Immature natural killer cell (primary cell): ENCODE data around the gene DHFR2. TPM values are rescaled to one million over a fixed set of nuclear protein-coding genes. Genes with fewer than 3 reads are reported as not detected.

ENCODE experiments used
- DNase-seq, 3 donors: peaks; one replicate each; pipeline ENCODE4 v3.0.0; 2022; ENCODE audit warnings: mixed read lengths in 1 of 3
- H3K27ac Mint-ChIP-seq, 6 donors: one replicate each; pipeline ENCODE4 v1.8.0; 2020; ENCODE audit warnings: mixed read lengths in 6 of 6, mild to moderate bottlenecking in 5 of 6, inconsistent platforms in 4 of 6, moderate library complexity in 3 of 6
- H3K27me3 Mint-ChIP-seq, 3 donors: one replicate each; pipeline ENCODE4 v1.8.0; 2020 to 2021; ENCODE audit warnings: low read depth in 3 of 3, mild to moderate bottlenecking in 3 of 3, mixed read lengths in 3 of 3, moderate library complexity in 3 of 3, inconsistent platforms in 1 of 3
- H3K36me3 Mint-ChIP-seq, 3 donors: one replicate each; pipeline ENCODE4 v1.8.0; 2020; ENCODE audit warnings: mixed read lengths in 3 of 3, inconsistent platforms in 2 of 3, mild to moderate bottlenecking in 2 of 3
- H3K4me1 Mint-ChIP-seq, 2 donors: one replicate each; pipeline ENCODE4 v1.8.0; 2020; ENCODE audit warnings: inconsistent platforms in 2 of 2, mild to moderate bottlenecking in 2 of 2, mixed read lengths in 2 of 2, moderate library complexity in 1 of 2
- H3K4me3 Mint-ChIP-seq, 5 donors: one replicate each; pipeline ENCODE4 v1.8.0; 2020; ENCODE audit warnings: mild to moderate bottlenecking in 5 of 5, mixed read lengths in 5 of 5, inconsistent platforms in 3 of 5, moderate library complexity in 3 of 5
- H3K9me3 Mint-ChIP-seq, 6 donors: one replicate each; pipeline ENCODE4 v1.8.0; 2020; ENCODE audit warnings: mild to moderate bottlenecking in 6 of 6, mixed read lengths in 6 of 6, inconsistent platforms in 4 of 6, moderate library complexity in 3 of 6
- polyA plus RNA-seq, 3 donors: library from polyadenylated mRNA; unstranded; fragments of 300-500 nt; fragmentation: Illumina TruSeq; gene quantifications; one replicate each; pipeline ENCODE4 v1.2.3, GENCODE V29; 2021

Gene DHFR2
- polyA plus RNA-seq, 3 donors from 2014 or later: 1.8 to 9.3 (median 2.1) TPM

DNA sequence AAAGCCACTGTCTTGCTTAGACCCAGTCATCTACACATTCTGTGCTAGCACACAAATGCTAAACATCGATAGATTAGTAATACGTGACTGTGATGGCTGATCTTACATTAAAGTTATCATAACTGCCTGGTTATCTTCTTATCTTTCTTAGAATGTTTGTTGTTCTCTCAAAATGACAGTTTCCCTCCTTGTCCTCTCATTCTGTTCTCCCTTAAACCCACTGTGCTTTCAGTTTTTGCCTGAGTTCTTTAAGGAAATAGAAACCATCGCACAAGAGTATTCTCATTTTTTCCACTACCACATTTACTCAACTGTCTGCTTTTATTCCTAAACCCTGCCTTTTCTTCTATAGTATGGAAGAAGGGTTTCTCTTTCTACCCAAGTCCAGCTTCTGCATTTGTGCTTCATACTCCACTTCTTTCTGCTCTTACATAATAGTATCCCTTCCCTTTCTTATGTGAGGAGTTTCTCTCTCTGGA is 51.4 kb downstream of the DHFR2 start:
- Mint-ChIP-seq H3K9me3 (no peaks in the 10 kb centered on the region), H3K4me3 (no peak overlapping the region), H3K36me3 (peaks cover 0 to 6% (median 0%) of the 10 kb centered on the region in 3 donors), H3K4me1 (no peaks in the 10 kb centered on the region), H3K27ac (no peak overlapping the region), H3K27me3 (no peaks in the 10 kb centered on the region)
- DNase-seq: no peak

DNA sequence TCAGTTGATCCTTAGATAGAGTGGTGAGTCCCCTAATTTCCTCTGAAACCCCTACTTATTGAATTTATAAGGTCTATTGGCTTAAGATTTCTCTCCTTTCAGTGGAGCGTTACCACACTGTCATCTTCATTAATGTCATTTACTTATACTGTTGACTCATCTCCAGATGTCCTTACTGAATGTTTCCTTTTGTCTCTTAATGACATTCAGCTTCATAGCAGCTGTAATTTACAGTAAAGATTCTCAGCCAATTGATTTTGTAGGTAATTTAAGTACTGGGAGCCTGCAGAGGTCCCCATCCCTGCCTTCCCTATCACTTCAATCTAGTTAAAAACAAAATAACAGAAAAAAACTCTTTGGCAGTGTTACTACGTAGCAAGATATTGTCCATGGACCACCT is 53.1 kb downstream of the DHFR2 start:
- no peaks in the 10 kb centered on the region for H3K27me3 Mint-ChIP-seq
- no peaks in the 10 kb centered on the region for H3K9me3 Mint-ChIP-seq
- H3K4me1 Mint-ChIP-seq: peaks cover 0 to 1% of the 10 kb centered on the region in 2 donors
- no peak for DNase-seq
- H3K27ac Mint-ChIP-seq: no peak overlapping the region
- no peak overlapping the region for H3K4me3 Mint-ChIP-seq
- H3K36me3 Mint-ChIP-seq: peaks cover 0 to 6% (median 0%) of the 10 kb centered on the region in 3 donors

DNA sequence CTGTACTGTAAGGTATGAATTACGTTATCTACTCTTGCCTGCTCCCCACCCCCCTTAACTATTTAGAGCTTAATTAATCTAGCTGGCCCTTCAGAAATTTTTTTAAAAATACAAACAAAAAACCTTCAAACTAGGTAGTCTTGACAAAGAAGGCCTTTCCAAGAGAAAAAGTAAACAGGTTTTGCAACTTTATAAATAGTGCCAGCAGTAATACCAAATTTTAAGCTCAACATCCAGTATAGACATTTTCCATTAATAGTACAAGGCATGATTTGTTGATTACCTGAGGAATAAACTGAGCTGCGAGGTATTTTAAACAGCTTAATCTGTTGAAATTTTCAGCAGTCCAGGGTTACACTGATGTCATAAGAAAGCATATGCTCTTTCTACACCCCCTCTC is 54.5 kb downstream of the DHFR2 start:
- Mint-ChIP-seq H3K36me3 (peaks cover 0 to 6% (median 0%) of the 10 kb centered on the region in 3 donors), H3K4me3 (no peak overlapping the region), H3K27ac (no peak overlapping the region), H3K9me3 (no peaks in the 10 kb centered on the region), H3K27me3 (no peaks in the 10 kb centered on the region), H3K4me1 (peaks cover 3 to 8% of the 10 kb centered on the region in 2 donors)
- no peak for DNase-seq

Other genes with a start within 250 kb of the DHFR2 start
- under 1 TPM in 1 of 3 donors, not detected in 2; 0.93 TPM for gene PROS1, start 89.0 kb downstream of the DHFR2 start, polyA plus RNA-seq
- gene ARL13B, start 82.8 kb downstream of the DHFR2 start, polyA plus RNA-seq: 1 to 10 TPM; 4.3 to 6.5 (median 4.5) TPM
- under 1 TPM in 1 of 3 donors, not detected in 2; 0.49 TPM for gene STX19, start 34.3 kb downstream of the DHFR2 start, polyA plus RNA-seq
- 10 to 100 TPM; 12.1 to 16.1 (median 14.2) TPM for gene NSUN3, start 145 bp upstream of the DHFR2 start, polyA plus RNA-seq